Adrenal gland (tissue), 12 donors: ENCODE results near the gene TAL1. TPM values are rescaled to one million over a fixed set of nuclear protein-coding genes. Genes with fewer than 3 reads are reported as not detected.

Source experiments
- DNase-seq, 7 donors: peaks; one replicate each; pipeline ENCODE4 v3.0.0-alpha.2; 2019 to 2020
- H3K27ac ChIP-seq, 5 donors: fragments of 200-600 bp; sonication (generic) in 4 of 5; 1 replicate in 3 of 5; 2 replicates in 2 of 5; pipeline versions ENCODE4 v1.5.1 to v1.8.0; 2016 to 2020; ENCODE audit warnings: mild to moderate bottlenecking in 1 of 5
- H3K27me3 ChIP-seq: fragments of 200-600 bp; 2 replicates; pipeline ENCODE4 v1.8.0; 2021
- H3K36me3 ChIP-seq, 2 donors: fragments of 200-600 bp; replicated peaks in 1 of 2; 1 replicate in 1 of 2; 2 replicates in 1 of 2; pipeline versions ENCODE4 v1.5.1 to v1.8.0; 2018 to 2022
- H3K4me1 ChIP-seq, 2 donors: fragments of 200-600 bp; replicated peaks in 1 of 2; 1 replicate in 1 of 2; 2 replicates in 1 of 2; pipeline versions ENCODE4 v1.5.1 to v1.8.0; 2018 to 2021
- H3K4me3 ChIP-seq, 4 donors: fragments of 200-600 bp; sonication (generic) in 3 of 4; one replicate each; pipeline ENCODE4 v1.5.1; 2016 to 2018
- H3K9me3 ChIP-seq, 3 donors: fragments of 200-600 bp; sonication (generic) in 1 of 3; replicated peaks in 1 of 3; 1 replicate in 2 of 3; 2 replicates in 1 of 3; pipeline versions ENCODE4 v1.5.1 to v1.8.0; 2016 to 2021
- CTCF ChIP-seq, 6 experiments: fragments of 450-650 bp in 4 of 6; fragments of 200-600 bp in 2 of 6; sonication (generic) in 1 of 6; IDR thresholded peaks; 1 replicate in 5 of 6; 2 replicates in 1 of 6; pipeline versions ENCODE4 v1.5.1 to v1.8.0; 2016 to 2021; ENCODE audit warnings: antibody characterized with exemption in 6 of 6, mild to moderate bottlenecking in 2 of 6, moderate library complexity in 1 of 6
- POLR2A ChIP-seq, 2 donors: fragments of 450-650 bp; IDR thresholded peaks; one replicate each; pipeline ENCODE4 v1.6.1; 2017; ENCODE audit warnings: antibody characterized with exemption in 2 of 2, mild to moderate bottlenecking in 2 of 2, moderate library complexity in 1 of 2
- WGBS, 4 donors: extraction: QIAGEN DNeasy Blood & Tissue Kit in 2 of 4; methylation state at CpG; one replicate each; pipeline versions ENCODE4 v1.1.5 to v1.1.7; 2013 to 2017; 5-methylcytosine and 5-hydroxymethylcytosine counted together
- intact Hi-C, 2 donors: fragments of 100-400 bp; cut with DNase I; formaldehyde crosslinking; loops; one replicate each; pipeline versions ENCODE4 v1.14.1 to v1.15.0; 2022 to 2023
- polyA plus RNA-seq, 3 donors: library from polyadenylated mRNA; stranded (reverse); fragments of 200-250 nt in 2 of 3; fragments of 350-450 nt in 1 of 3; fragmentation: Illumina TruSeq in 1 of 3; extraction: RNeasy Lipid Tissue Mini Kit (QIAGEN cat#74804) in 1 of 3; gene quantifications; one replicate each; pipeline ENCODE4 v1.2.3, GENCODE V29; 2013 to 2014
- total RNA-seq, 9 donors: library from RNA; depleted of rRNA in 4 of 9; stranded (reverse); fragments of >200 nt in 4 of 9; fragments of 120-200 nt in 1 of 9; fragmentation: NEBNext Ultra II Directional in 1 of 9; extraction: Animal tissue kit (Norgen Biotek cat#: 25700) in 1 of 9; gene quantifications; one replicate each; pipeline versions ENCODE4 v1.1.0 to v1.2.4, GENCODE V29; 2013 to 2023
- donor health status: healthy with polysubstance abuse.
- donor health status: Bipolar disorder and iron deficiency.
- donor health status: DM: yes; HTN: yes; CAD: no.
- donor health status: DM: no; HTN: no; CAD: no.
- donor health status: DM: no; HTN: no; CAD: no.
- donor health status: DM: yes; HTN: yes; CAD: no.

TAL1 gene
- total and polyA plus RNA-seq, 12 donors: 1.2 to 13.4 (median 3.2) TPM

- Histone ChIP-seq H3K9me3 (no peaks in the 10 kb centered on the region), H3K4me3 (peak overlapping the region in 1 of 4 donors; percentile 23), H3K36me3 (no peaks in the 10 kb centered on the region), H3K27ac (peak overlapping the region in 2 of 5 donors; percentile 6 to 77), H3K27me3 (peaks cover 63% of the 10 kb centered on the region), H3K4me1 (no peaks in the 10 kb centered on the region)
- DNase-seq: peak in 4 of 7 donors; percentile 33 to 67 (median 39)
- intact Hi-C loops: no loop called here
- WGBS, 4 donors: 4 to 6% (median 5%) methylated on average over 36 to 62 of the region's 62 CpGs
- TF ChIP-seq POLR2A (IDR thresholded peaks at IDR 0.05) (no peak), CTCF (IDR thresholded peaks at IDR 0.05) (no peak)
Observed at GRCh38 chr1:47231301-47232186, 481 bp downstream of the TAL1 start.

- Histone ChIP-seq H3K9me3 (no peaks in the 10 kb centered on the region), H3K4me3 (peak overlapping the region in 1 of 4 donors; percentile 23), H3K4me1 (peaks cover 0 to under 1% of the 10 kb centered on the region in 2 donors), H3K36me3 (no peaks in the 10 kb centered on the region), H3K27ac (peak overlapping the region in 2 of 5 donors; percentile 6 to 77), H3K27me3 (peaks cover 71% of the 10 kb centered on the region)
- intact Hi-C loops: no loop called here
- TF ChIP-seq POLR2A (IDR thresholded peaks at IDR 0.05) (no peak), CTCF (IDR thresholded peaks at IDR 0.05) (no peak)
- no peak for DNase-seq
- WGBS, 4 donors: 8 to 16% (median 10%) methylated on average over 14 to 44 of the region's 44 CpGs
Observed at GRCh38 chr1:47230692-47231300, 1.2 kb downstream of the TAL1 start.

GRCh38 chr1:47229886-47230691, 1.9 kb downstream of the TAL1 start:
- no peak for DNase-seq
- Histone ChIP-seq H3K27ac (peak overlapping the region in 2 of 5 donors; percentile 15 to 58), H3K4me3 (peak overlapping the region in 1 of 4 donors; percentile 23), H3K27me3 (peaks cover 78% of the 10 kb centered on the region), H3K4me1 (peaks cover 0 to 7% of the 10 kb centered on the region in 2 donors), H3K9me3 (no peaks in the 10 kb centered on the region), H3K36me3 (no peaks in the 10 kb centered on the region)
- no peak for TF ChIP-seq POLR2A (IDR thresholded peaks at IDR 0.05)
- no peak for TF ChIP-seq CTCF (IDR thresholded peaks at IDR 0.05)
- 18 to 20% (median 20%) methylated on average over 23 of the region's 23 CpGs for WGBS, 4 donors
- intact Hi-C loops: no loop called here
